ENCODE data around the gene AGTRAP. TPM values are rescaled to one million over a fixed set of nuclear protein-coding genes. Genes with fewer than 3 reads are reported as not detected.

Gene AGTRAP
- total and polyA plus RNA-seq, 2 of the 8 experiments (the other 6 are each of a cell fraction or from before 2014, with no cell fraction given): 69.7 to 192 TPM

- Histone ChIP-seq H2BK15ac (ENCODE audit: low read length) (no peak overlapping the region), H4K8ac (ENCODE audit: extremely low read depth, insufficient read depth, low read length) (no peak overlapping the region; the same call in 1 of the 2 replicates), H4K5ac (ENCODE audit: insufficient read length, low read depth, low read length) (no peak overlapping the region), H2BK5ac (ENCODE audit: low read depth, low read length) (no peak overlapping the region), H3K9me3 (ENCODE audit: insufficient read depth in 2 of 2, low read depth in 1 of 2, low read length in 1 of 2) (no peaks in the 10 kb centered on the region), H3K79me2 (ENCODE audit: control insufficient read depth in 1 of 2, insufficient read depth in 2 of 2, low read length in 2 of 2) (no peaks in the 10 kb centered on the region), H2BK12ac (ENCODE audit: low read depth, low read length) (no peak overlapping the region), H3K4me2 (ENCODE audit: insufficient read depth in 1 of 2, low read depth in 2 of 2, low read length in 2 of 2) (no peak overlapping the region), H3K36me3 (ENCODE audit: control insufficient read depth in 2 of 4, insufficient read depth in 4 of 4, low read length in 3 of 4) (no peaks in the 10 kb centered on the region), H2AK5ac (ENCODE audit: low read depth, low read length) (no peak overlapping the region), H3K14ac (ENCODE audit: insufficient read length) (no peak overlapping the region), H3K56ac (replicated peaks; ENCODE audit: insufficient read length, low read depth, low read length) (no peak overlapping the region), H3K4me1 (replicated peaks in 1 of 4; ENCODE audit: control insufficient read depth in 3 of 4, insufficient read depth in 4 of 4, low read length in 3 of 4) (no peaks in the 10 kb centered on the region), H3K23me2 (ENCODE audit: low read depth, low read length) (no peaks in the 10 kb centered on the region), H4K20me1 (replicated peaks in 1 of 2; ENCODE audit: control insufficient read depth in 1 of 2, insufficient read depth in 2 of 2, low read length in 2 of 2) (no peaks in the 10 kb centered on the region), H3K4ac (replicated peaks; ENCODE audit: insufficient read length, low read depth, low read length) (no peak overlapping the region), H2AFZ (ENCODE audit: low read length) (no peak overlapping the region), H2BK120ac (replicated peaks; ENCODE audit: low read depth, low read length) (no peak overlapping the region), H2BK20ac (ENCODE audit: low read length) (no peak overlapping the region), H3K79me1 (ENCODE audit: low read depth, low read length) (no peaks in the 10 kb centered on the region), H3K27ac (ENCODE audit: low read depth, low read length) (no peak overlapping the region), H3K9ac (replicated peaks in 1 of 4; ENCODE audit: extremely low read depth in 1 of 4, low read depth in 3 of 4, low read length in 3 of 4) (no peak overlapping the region), H4K91ac (replicated peaks; ENCODE audit: insufficient read length, low read length) (no peak overlapping the region), H3K27me3 (replicated peaks in 1 of 4; ENCODE audit: control insufficient read depth in 3 of 4, extremely low read depth in 1 of 4, insufficient read depth in 3 of 4, low read length in 3 of 4) (no peaks in the 10 kb centered on the region; a peak in 1 of 7 replicates), H3K4me3 (ENCODE audit: extremely low read depth in 1 of 4, insufficient read depth in 2 of 4, low read depth in 3 of 4, low read length in 4 of 4) (no peak overlapping the region), H3K23ac (ENCODE audit: insufficient read length) (no peak overlapping the region), H3K18ac (ENCODE audit: extremely low read depth, low read length) (no peak overlapping the region)
- 74% methylated on average over 11 of the region's 11 CpGs; no CpG with 5 or more reads in 1 of the 2 experiments for WGBS, 2 experiments (ENCODE audit: extremely low coverage in 1 of 2, insufficient coverage in 1 of 2, insufficient read length in 1 of 2, insufficient replicate concordance in 2 of 2, low coverage in 1 of 2, low lambda C conversion rate in 2 of 2, missing lambda C conversion rate in 1 of 2)
- POLR2A ChIA-PET (ENCODE audit: partially characterized antibody): interaction anchor here (0.6 to 1.4 kb wide), 7 partner anchors 9 to 138 kb away, joined by 3 to 5 read pairs (median 3); partner anchors contain the start of genes AGTRAP, C1orf167 and FBXO6
- CTCF ChIA-PET (ENCODE audit: partially characterized antibody): interaction anchor here (0.8 to 1.6 kb wide), 5 partner anchors 10 to 129 kb away, joined by 3 to 4 read pairs (median 3); no protein-coding TSS in a partner anchor
- DNase-seq (ENCODE audit: low read depth in 1 of 2, low spot score in 2 of 2) (no peak), FAIRE-seq (no peak)
- TF ChIP-seq USF2 (IDR thresholded peaks at IDR 0.05; ENCODE audit: low read length): no peak
- no peak for TF ChIP-seq MAX (IDR thresholded peaks at IDR 0.05)
- no peak for TF ChIP-seq SRF (IDR thresholded peaks at IDR 0.05; ENCODE audit: low read depth, low read length)
- TF ChIP-seq JUN (IDR thresholded peaks at IDR 0.05; ENCODE audit: low read depth, low read length): no peak
- TF ChIP-seq ATF3 (IDR thresholded peaks at IDR 0.05; ENCODE audit: insufficient read depth, low read depth, low read length): no peak
- no peak for TF ChIP-seq POU5F1 (IDR thresholded peaks at IDR 0.05; ENCODE audit: low read depth, low read length)
- no peak for TF ChIP-seq FOSL1 (IDR thresholded peaks at IDR 0.05; ENCODE audit: insufficient read depth, low read depth, low read length)
- no peak for TF ChIP-seq POLR2A (IDR thresholded peaks at IDR 0.05; ENCODE audit: control extremely low read depth in 1 of 2, low read depth in 2 of 2, low read length in 2 of 2)
- no peak for TF ChIP-seq EZH2 (IDR thresholded peaks at IDR 0.05; ENCODE audit: low read depth, low read length, severe bottlenecking)
These were observed 35.6 kb downstream of the AGTRAP start for GRCh38 chr1:11771481-11772043.

Data from H1 (cell line).